Measurements from ENCODE around the gene NID2. TPM values are rescaled to one million over a fixed set of nuclear protein-coding genes. Genes with fewer than 3 reads are reported as not detected.

Gene NID2
- total RNA-seq, 4 donors from 2014 or later: 8.6 to 16.5 (median 11.5) TPM

DNA sequence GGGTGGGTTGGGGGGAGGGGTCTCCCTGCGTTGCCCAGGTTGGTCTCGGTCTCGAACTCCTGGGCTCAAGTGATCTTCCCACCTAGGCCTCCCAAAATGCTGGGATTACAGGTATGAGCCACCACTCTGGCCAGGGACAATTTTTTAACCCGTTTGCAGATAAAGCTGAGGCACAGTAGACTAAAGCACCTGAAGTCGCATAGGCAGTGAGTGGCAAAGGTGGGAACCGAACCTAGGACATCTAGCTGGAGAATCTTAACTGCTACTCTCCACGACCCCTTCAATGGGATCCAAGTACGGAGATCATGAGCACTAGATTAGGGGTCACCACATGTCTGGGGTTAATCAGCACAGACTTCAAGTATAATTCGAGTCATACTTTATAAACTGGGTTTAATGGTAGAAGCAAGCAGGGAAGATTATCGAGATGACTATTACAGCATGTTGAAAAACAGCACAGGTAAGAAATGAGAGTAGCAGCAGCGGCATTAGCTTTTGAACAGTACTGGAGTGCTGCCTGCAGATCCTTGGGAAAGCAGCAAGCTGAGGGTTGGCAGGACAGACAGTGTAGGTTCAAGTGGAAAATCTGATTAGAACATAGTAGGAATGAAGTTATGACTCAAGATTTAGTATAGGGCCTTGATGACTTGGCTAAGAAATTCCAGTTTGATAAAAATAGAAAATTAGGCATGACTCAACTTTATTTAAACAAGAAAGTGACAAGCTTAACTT lies 23.9 kb downstream of the NID2 start:
- Histone ChIP-seq H3K36me3 (peaks cover 0 to 6% (median 0%) of the 10 kb centered on the region in 3 donors), H3K4me3 (no peak overlapping the region), H3K27ac (peak overlapping the region in 1 of 4 donors; percentile 64), H3K27me3 (no peaks in the 10 kb centered on the region), H3K4me1 (peaks cover 0 to 3% (median 0%) of the 10 kb centered on the region in 4 donors), H3K9me3 (no peaks in the 10 kb centered on the region)
- no peak for TF ChIP-seq POLR2A (IDR thresholded peaks at IDR 0.05)
- no peak for TF ChIP-seq CTCF (IDR thresholded peaks at IDR 0.05)
- DNase-seq: no peak

- Histone ChIP-seq H3K4me1 (no peaks in the 10 kb centered on the region), H3K27me3 (no peaks in the 10 kb centered on the region), H3K9me3 (no peaks in the 10 kb centered on the region), H3K4me3 (no peak overlapping the region), H3K27ac (peak overlapping the region in 1 of 4 donors; percentile 24), H3K36me3 (peaks cover 0 to 12% (median 0%) of the 10 kb centered on the region in 3 donors)
- DNase-seq: peak; percentile 25 to 65 (median 59)
- TF ChIP-seq POLR2A (IDR thresholded peaks at IDR 0.05) (no peak), CTCF (IDR thresholded peaks at IDR 0.05) (peak in 5 of 6 experiments; percentile 39 to 57 (median 42))
These were observed 25.2 kb downstream of the NID2 start for GRCh38 chr14:52043690-52044089.

DNA sequence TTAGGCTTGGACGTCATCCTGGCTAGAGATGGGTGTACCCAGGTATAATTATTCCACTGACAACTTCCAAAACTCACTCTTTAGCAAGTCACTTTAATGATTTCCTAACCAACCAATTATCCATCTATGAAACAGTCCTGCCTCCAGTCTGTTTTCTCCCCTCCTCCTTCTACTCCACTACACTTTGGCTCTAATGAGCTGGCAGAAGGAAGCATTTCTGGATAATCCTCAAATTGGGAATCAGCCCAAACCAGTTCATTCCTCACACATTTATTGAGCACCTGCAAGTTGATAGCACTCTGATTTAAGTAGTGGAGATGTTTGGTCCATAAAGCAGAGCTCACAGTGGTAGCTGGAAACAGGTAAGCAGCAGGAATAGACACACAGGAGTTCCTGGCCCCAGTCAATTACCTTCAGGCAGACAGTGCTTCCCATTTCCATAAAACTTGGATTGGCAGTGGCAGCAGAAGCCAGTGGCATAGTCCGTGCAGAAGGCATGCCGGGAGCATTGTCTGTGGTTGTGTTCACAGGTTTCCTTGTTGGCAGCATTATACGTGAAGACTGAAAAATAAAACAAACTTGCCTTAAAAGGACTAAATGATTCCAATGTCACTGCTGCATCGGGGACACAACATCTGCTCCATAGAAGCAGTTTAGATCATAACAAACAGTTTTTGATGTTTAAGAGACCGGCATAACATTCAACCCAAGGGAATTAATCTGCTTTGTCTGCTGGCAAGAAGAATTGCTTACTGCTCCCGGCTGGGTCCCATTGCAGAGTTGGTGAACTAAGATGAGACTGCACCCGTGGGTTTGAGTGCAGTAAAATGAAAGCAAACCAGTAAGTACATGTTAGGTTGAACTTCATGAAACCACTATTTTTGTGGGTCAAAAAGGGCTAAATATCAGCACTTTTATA lies 26.2 kb downstream of the NID2 start:
- no peaks in the 10 kb centered on the region for H3K9me3 ChIP-seq
- no peaks in the 10 kb centered on the region for H3K4me1 ChIP-seq
- peaks cover 0 to 20% (median 0%) of the 10 kb centered on the region in 3 donors for H3K36me3 ChIP-seq
- DNase-seq: no peak
- no peaks in the 10 kb centered on the region for H3K27me3 ChIP-seq
- no peak overlapping the region for H3K4me3 ChIP-seq
- H3K27ac ChIP-seq: peak overlapping the region in 1 of 4 donors; percentile 24
- TF ChIP-seq POLR2A (IDR thresholded peaks at IDR 0.05) (no peak), CTCF (IDR thresholded peaks at IDR 0.05) (no peak)

DNA sequence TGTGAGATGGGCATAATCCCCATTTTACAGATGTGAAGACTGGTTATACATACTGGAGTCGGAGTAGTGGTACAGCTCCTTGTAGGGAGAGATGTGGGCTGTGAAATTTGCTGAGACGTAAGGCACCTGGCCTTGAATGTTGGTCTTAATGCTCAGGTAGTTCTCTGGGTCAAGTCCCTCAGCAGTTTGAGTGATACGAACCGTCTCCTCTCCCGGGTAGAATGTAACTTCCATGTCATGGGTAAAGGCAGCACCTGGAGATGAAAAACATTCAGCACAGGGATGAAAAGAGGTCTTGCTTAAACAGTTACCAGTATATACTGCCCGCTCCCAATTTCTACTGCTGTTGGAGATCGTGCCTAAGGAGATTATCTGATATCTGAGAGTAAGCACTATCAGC lies 28.3 kb downstream of the NID2 start:
- no peak overlapping the region for H3K4me3 ChIP-seq
- no peaks in the 10 kb centered on the region for H3K27me3 ChIP-seq
- H3K36me3 ChIP-seq: peaks cover 0 to 20% (median 0%) of the 10 kb centered on the region in 3 donors
- H3K27ac ChIP-seq: no peak overlapping the region
- TF ChIP-seq POLR2A (IDR thresholded peaks at IDR 0.05) (no peak), CTCF (IDR thresholded peaks at IDR 0.05) (no peak)
- H3K4me1 ChIP-seq: no peaks in the 10 kb centered on the region
- no peak for DNase-seq
- no peaks in the 10 kb centered on the region for H3K9me3 ChIP-seq

- Histone ChIP-seq H3K27me3 (no peaks in the 10 kb centered on the region), H3K4me1 (no peaks in the 10 kb centered on the region), H3K36me3 (peaks cover 0 to 20% (median 0%) of the 10 kb centered on the region in 3 donors), H3K27ac (no peak overlapping the region), H3K4me3 (no peak overlapping the region), H3K9me3 (no peaks in the 10 kb centered on the region)
- TF ChIP-seq CTCF (IDR thresholded peaks at IDR 0.05) (no peak), POLR2A (IDR thresholded peaks at IDR 0.05) (no peak)
- no peak for DNase-seq
These were observed 29.6 kb downstream of the NID2 start for GRCh38 chr14:52039124-52039815.
